Sigmoid colon (tissue), 7 donors: ENCODE data around the gene UNC79. TPM values are rescaled to one million over a fixed set of nuclear protein-coding genes. Genes with fewer than 3 reads are reported as not detected.
A peak's percentile ranks its signal among the peaks of the same experiment; 100 is the strongest.

ENCODE experiments used
- DNase-seq: peaks from one replicate; pipeline ENCODE4 v3.0.0-alpha.2; 2019
- H3K27ac ChIP-seq, 4 donors: fragments of 200-600 bp; sonication (generic); one replicate each; pipeline ENCODE4 v1.5.1; 2016 to 2019; ENCODE audit warnings: mild to moderate bottlenecking in 1 of 4
- H3K27me3 ChIP-seq, 3 donors: fragments of 200-600 bp; sonication (generic); one replicate each; pipeline ENCODE4 v1.5.1; 2019; ENCODE audit warnings: mild to moderate bottlenecking in 1 of 3
- H3K36me3 ChIP-seq, 4 donors: fragments of 200-600 bp; sonication (generic); one replicate each; pipeline ENCODE4 v1.5.1; 2016 to 2019
- H3K4me1 ChIP-seq, 4 donors: fragments of 200-600 bp; sonication (generic); one replicate each; pipeline ENCODE4 v1.5.1; 2017 to 2019
- H3K4me3 ChIP-seq, 4 donors: fragments of 200-600 bp; sonication (generic); one replicate each; pipeline ENCODE4 v1.5.1; 2017 to 2019; ENCODE audit warnings: mild to moderate bottlenecking in 2 of 4, moderate library complexity in 1 of 4
- H3K9me3 ChIP-seq, 4 donors: fragments of 200-600 bp in 3 of 4; sonication (generic) in 3 of 4; one replicate each; pipeline versions ENCODE4 v1.5.1 to v1.6.1; 2013 to 2019
- CTCF ChIP-seq, 4 experiments: fragments of 450-650 bp in 3 of 4; fragments of 200-600 bp in 1 of 4; IDR thresholded peaks; one replicate each; pipeline ENCODE4 v1.5.1; 2016 to 2019; ENCODE audit warnings: antibody characterized with exemption in 4 of 4, mild to moderate bottlenecking in 3 of 4, moderate library complexity in 2 of 4
- EP300 ChIP-seq, 4 donors: sonication (generic); formaldehyde crosslinking; IDR thresholded peaks; one replicate each; pipeline ENCODE4 v1.6.1; 2017; ENCODE audit warnings: antibody characterized with exemption in 4 of 4
- POLR2A ChIP-seq, 2 donors: fragments of 450-650 bp; IDR thresholded peaks; one replicate each; pipeline ENCODE4 v1.6.1; 2016; ENCODE audit warnings: antibody characterized with exemption in 2 of 2, mild to moderate bottlenecking in 2 of 2, moderate library complexity in 2 of 2
- POLR2AphosphoS5 ChIP-seq, 4 donors: sonication (generic); formaldehyde crosslinking; IDR thresholded peaks; one replicate each; pipeline ENCODE4 v1.6.1; 2017; ENCODE audit warnings: antibody characterized with exemption in 4 of 4
- WGBS, 2 donors: extraction: QIAGEN DNeasy Blood & Tissue Kit; methylation state at CpG; one replicate each; pipeline ENCODE4 v1.1.7; 2013; 5-methylcytosine and 5-hydroxymethylcytosine counted together
- intact Hi-C: fragments of 100-400 bp; cut with DNase I; formaldehyde crosslinking; loops from one replicate; pipeline ENCODE4 v1.15.1; 2023
- polyA plus RNA-seq, 3 donors: library from polyadenylated mRNA; stranded (reverse); fragments of 200-250 nt; gene quantifications; one replicate each; pipeline ENCODE4 v1.2.3, GENCODE V29; 2013
- total RNA-seq, 4 donors: library from RNA; depleted of rRNA; stranded (reverse); fragments of >200 nt; gene quantifications; one replicate each; pipeline ENCODE4 v1.1.0, GENCODE V29; 2016
- donor health status: healthy with polysubstance abuse.
- donor health status: Bipolar disorder and iron deficiency.
- donor health status: healthy.

UNC79 gene
- total and polyA plus RNA-seq, 7 donors = 0.15 to 1.4 (median 0.81) TPM; not detected in 2

- H3K27ac ChIP-seq = no peak overlapping the region
- no peak overlapping the region for H3K4me3 ChIP-seq
- intact Hi-C loops = no loop called here
- H3K36me3 ChIP-seq = no peaks in the 10 kb centered on the region
- 81 to 87% methylated on average over 6 of the region's 6 CpGs for WGBS, 2 donors
- DNase-seq = no peak
- no peaks in the 10 kb centered on the region for H3K4me1 ChIP-seq
- no peaks in the 10 kb centered on the region for H3K27me3 ChIP-seq
- TF ChIP-seq CTCF (IDR thresholded peaks at IDR 0.05) (no peak), EP300 (IDR thresholded peaks at IDR 0.05) (no peak), POLR2AphosphoS5 (IDR thresholded peaks at IDR 0.05) (no peak), POLR2A (IDR thresholded peaks at IDR 0.05) (no peak)
- no peaks in the 10 kb centered on the region for H3K9me3 ChIP-seq
Observed at GRCh38 chr14:93703941-93704340, 273.2 kb downstream of the UNC79 start.

- intact Hi-C loops = no loop called here
- H3K9me3 ChIP-seq = no peaks in the 10 kb centered on the region
- H3K36me3 ChIP-seq = no peaks in the 10 kb centered on the region
- no peaks in the 10 kb centered on the region for H3K27me3 ChIP-seq
- WGBS, 2 donors = 79 to 85% methylated on average over 15 of the region's 15 CpGs
- TF ChIP-seq EP300 (IDR thresholded peaks at IDR 0.05) (no peak), CTCF (IDR thresholded peaks at IDR 0.05) (no peak), POLR2A (IDR thresholded peaks at IDR 0.05) (no peak), POLR2AphosphoS5 (IDR thresholded peaks at IDR 0.05) (no peak)
- DNase-seq = peak; percentile 33
- H3K27ac ChIP-seq = no peak overlapping the region
- H3K4me1 ChIP-seq = no peaks in the 10 kb centered on the region
- no peak overlapping the region for H3K4me3 ChIP-seq
Observed at GRCh38 chr14:93705513-93706156, 274.9 kb downstream of the UNC79 start.

- 80 to 84% methylated on average over 21 of the region's 21 CpGs for WGBS, 2 donors
Observed at GRCh38 chr14:93706360-93706955, 275.7 kb downstream of the UNC79 start.

GRCh38 chr14:93707475-93707874 lies 276.7 kb downstream of the UNC79 start:
- no peaks in the 10 kb centered on the region for H3K9me3 ChIP-seq
- DNase-seq = no peak
- intact Hi-C loops = no loop called here
- H3K4me1 ChIP-seq = no peaks in the 10 kb centered on the region
- no peak overlapping the region for H3K27ac ChIP-seq
- no peaks in the 10 kb centered on the region for H3K27me3 ChIP-seq
- TF ChIP-seq CTCF (IDR thresholded peaks at IDR 0.05) = no peak
- no peak for TF ChIP-seq EP300 (IDR thresholded peaks at IDR 0.05)
- no peak for TF ChIP-seq POLR2AphosphoS5 (IDR thresholded peaks at IDR 0.05)
- TF ChIP-seq POLR2A (IDR thresholded peaks at IDR 0.05) = no peak
- H3K36me3 ChIP-seq = no peaks in the 10 kb centered on the region
- H3K4me3 ChIP-seq = no peak overlapping the region
- WGBS, 2 donors = 32 to 76% methylated on average over 3 of the region's 3 CpGs

More at GRCh38 chr14:93706360-93706955, 275.7 kb downstream of the UNC79 start:
- Histone ChIP-seq H3K9me3 (no peaks in the 10 kb centered on the region), H3K4me1 (no peaks in the 10 kb centered on the region), H3K36me3 (no peaks in the 10 kb centered on the region), H3K4me3 (no peak overlapping the region), H3K27me3 (no peaks in the 10 kb centered on the region), H3K27ac (no peak overlapping the region)
- intact Hi-C loops = no loop called here
- peak; percentile 36 for DNase-seq
- no peak for TF ChIP-seq POLR2A (IDR thresholded peaks at IDR 0.05)
- no peak for TF ChIP-seq POLR2AphosphoS5 (IDR thresholded peaks at IDR 0.05)
- TF ChIP-seq CTCF (IDR thresholded peaks at IDR 0.05) = no peak
- TF ChIP-seq EP300 (IDR thresholded peaks at IDR 0.05) = no peak
